Right renal cortex interstitium (tissue), 3 donors: ENCODE results near the gene VOPP1. TPM values are rescaled to one million over a fixed set of nuclear protein-coding genes. Genes with fewer than 3 reads are reported as not detected.

Experiments
- DNase-seq, 3 donors: peaks; one replicate each; pipeline ENCODE4 v3.0.0-alpha.2; 2013; ENCODE audit warnings: low read depth in 3 of 3, low spot score in 2 of 3
- polyA plus RNA-seq, 3 donors: library from polyadenylated mRNA; unstranded; fragments of 120-200 nt; gene quantifications; one replicate each; pipeline ENCODE4 v1.2.1, GENCODE V29; 2013; ENCODE audit not compliant: insufficient read length in 3 of 3

VOPP1 gene
- polyA plus RNA-seq, 3 donors, result 60.0 to 64.8 (median 63.3) TPM

DNA sequence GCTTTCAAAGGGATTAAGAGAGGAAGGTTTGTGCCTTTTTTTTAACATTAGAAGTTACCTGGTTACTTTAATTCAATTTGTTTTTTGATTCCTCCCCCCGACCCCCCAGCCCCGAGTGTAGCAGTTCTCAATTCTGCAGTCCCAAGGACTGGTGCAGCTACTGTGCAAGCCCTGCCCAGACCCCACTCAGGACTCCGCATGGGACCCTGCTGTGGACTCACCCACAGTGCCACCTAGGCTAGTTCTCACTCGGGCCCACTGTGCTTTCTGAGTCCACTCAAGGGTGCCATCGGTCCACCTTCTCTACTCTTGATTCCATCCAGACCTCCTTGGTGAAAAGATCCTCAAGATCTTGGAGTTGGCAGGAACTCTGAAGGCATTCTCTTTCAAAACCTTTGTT lies 77.4 kb downstream of the VOPP1 start:
- no peak for DNase-seq

DNA sequence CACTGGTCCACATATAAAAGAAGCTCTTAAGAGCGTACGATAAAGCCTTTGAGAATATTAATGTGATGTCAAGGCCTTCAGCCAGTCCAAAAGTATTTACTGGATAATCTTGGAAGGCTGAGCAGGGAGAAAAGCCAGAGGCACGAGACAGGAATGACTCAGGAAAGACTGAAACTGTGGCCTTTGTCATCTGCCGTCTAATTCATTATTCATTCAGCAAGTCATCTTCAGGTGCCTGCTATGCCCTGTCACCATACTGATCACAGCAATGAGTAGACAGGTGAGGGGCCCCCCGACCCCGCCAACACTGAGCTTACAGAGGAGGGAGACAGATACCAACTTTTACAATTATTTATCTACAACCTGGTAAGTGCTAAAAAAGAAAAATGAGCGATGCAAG lies 78.9 kb downstream of the VOPP1 start:
- no peak for DNase-seq

DNA sequence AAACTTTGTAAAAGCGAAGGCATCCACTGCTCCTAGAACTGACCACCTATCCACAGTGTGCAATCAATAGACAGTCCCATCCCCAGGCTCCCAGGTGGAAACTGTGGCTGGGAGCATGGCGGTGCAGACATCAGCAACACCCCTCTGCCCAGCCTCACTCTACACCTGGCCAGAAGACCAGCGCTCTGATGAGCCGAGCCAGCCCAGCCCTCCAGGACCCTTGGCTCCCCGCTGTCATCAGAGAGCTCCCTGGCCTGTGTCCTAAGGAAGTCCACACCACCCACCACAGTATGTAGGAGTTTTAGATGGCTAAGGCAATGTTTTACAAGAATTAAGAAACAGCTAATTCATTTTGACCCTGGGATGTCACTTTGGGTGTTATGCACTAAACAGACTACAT lies 81.0 kb downstream of the VOPP1 start:
- no peak for DNase-seq

DNA sequence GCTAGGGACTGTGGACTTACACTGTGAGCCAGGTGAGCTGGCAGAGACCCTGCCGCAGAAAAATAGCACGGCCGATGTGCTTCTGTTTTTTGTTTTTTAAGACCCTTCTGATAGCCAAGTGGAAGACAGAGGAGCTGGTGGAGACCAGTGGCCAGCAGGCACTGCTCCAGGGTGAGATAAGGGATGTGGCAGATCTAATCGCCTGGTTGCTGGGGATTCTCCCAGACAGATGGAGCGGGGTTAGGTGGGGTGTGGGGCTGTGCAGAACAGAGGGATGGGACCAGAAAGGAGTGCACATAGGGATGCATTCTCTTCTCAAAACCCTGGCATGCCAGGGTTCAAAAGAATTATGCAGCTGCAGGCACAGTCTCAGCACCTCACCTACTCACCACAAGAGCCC lies 82.2 kb downstream of the VOPP1 start:
- DNase-seq, result no peak

DNA sequence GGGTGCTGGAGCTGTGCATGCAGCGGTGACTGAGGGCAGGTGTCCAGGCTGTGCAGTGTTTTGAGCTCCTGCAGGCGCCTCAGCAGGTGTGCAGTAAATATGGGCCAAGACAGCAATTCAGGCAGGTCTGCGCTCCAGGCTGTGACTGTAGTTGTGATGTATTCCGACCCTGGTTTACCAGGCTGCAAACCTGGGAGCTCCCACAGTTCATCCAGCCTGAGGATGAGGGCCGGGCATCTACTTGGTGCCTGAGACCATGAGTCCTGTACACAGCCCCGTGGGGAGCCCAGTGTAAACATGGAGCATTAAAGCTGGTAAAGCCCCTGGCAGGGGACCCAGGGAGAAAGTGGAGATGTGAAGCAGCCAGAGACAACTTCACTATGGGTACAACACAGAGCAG lies 82.8 kb downstream of the VOPP1 start:
- DNase-seq, result no peak

DNA sequence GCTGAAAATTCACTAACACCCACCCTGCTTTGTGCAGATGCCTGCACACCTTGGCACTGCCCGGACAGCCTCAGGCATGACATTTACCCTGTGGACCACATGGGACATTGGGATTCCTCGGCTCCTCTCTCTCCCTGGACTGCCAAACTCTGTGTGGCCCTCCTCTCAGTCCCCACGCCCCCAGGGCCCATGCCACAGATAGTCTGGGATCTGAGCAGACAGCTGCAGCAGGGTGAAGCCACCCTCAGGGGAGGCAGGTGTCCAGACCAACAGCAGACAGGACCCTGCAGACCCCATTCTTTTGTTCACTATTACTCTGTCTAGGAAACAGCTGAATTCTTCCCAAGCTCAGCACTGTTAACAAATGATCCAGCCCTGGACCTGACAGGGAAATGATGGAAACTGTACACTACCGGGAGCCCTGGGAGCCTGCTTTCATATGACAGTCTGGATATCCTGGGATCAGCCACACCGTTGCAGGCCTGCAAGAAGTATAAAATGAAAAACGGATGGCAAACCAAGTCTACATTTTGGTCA lies 83.4 kb downstream of the VOPP1 start:
- DNase-seq, result no peak

DNA sequence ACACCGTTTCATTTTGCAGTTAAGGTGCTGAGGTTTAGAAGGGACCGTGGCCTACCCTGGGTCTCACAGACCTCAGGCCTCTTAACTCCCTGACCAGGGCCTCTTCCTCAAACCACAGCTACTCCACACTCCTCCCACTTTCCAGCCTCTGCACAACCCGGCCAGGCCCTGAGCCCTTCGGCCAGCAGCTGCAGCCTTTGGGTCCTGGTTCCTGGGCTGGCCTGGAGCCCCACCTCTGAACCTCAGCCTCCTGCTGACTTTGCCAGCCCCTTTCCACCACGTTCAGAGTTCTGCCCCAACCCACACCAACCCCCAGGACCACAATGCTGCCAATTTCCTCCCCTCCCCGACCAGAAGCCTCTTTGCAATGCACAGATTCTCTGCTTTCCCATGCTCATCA lies 84.1 kb downstream of the VOPP1 start:
- DNase-seq, result no peak

DNA sequence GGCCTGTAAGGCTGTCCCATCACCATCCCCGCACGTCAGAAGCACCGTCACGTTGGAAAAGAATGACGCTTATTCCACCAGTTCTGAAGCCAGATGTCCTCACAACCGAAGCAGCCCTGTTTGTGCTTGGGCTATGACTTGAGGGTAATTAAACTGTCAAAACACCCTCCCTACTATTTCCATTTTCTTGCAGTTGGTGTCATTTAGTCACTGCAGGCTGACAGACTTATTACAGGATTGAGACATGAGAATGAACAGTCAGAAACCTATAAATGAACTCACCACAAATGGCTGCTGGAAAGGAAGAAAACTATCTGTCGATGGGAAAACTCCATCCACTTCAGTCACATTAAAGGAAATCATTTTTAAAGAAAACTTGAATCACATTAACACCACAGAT lies 85.3 kb downstream of the VOPP1 start:
- peak in 1 of 3 donors; percentile 5 for DNase-seq

DNA sequence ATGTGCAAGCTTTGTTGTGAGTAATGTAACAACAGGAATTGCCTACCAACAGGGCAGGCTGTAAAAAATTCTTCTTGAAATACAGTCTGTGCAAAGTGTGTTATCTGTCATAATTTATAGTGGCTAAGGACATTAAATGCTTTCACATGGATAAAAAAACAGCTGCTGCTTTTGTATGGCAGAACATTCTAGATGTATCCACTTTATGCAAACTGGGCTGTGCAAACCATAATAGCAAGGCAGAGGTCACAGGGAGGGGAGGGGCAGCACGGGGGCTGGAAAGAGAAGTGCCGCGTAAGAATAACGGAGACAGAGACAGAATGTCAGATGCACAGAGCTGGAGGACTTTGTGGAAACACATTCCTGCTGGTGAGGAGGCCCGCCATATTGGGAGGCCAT lies 86.1 kb downstream of the VOPP1 start:
- peak; percentile 33 to 37 (median 33) for DNase-seq

DNA sequence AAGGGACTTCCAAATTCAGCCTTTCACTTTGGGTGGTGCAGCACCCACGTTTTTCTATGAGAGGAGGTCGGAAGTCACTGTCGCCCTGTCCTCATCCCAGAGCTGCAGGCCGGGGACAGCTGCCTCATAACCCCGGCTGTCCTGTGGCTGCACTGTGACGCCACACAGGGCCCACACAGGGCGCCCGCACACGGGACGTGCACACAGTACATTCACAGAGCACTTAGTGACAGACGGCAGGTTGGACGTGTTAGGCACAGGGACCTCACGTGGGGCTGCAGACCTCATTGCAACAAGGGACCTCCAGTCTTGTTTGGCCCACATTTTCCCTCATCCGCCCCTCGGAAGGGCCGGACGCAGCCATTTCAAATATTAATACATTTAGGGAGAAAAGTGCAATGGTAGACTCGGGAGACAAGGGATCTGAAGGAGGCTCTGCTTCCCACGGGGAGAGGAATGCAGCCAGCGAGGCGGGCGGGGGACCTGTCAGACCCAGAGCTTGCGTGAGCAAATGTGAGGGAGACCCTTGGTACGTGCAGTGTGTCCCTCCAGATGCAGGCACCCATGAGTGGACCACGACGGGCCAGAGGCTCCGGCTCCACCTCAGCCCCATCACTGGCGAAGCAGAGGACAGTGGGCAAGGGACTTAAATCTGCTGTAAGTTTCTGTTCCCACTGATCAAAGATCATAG lies 86.7 kb downstream of the VOPP1 start:
- no peak for DNase-seq

DNA sequence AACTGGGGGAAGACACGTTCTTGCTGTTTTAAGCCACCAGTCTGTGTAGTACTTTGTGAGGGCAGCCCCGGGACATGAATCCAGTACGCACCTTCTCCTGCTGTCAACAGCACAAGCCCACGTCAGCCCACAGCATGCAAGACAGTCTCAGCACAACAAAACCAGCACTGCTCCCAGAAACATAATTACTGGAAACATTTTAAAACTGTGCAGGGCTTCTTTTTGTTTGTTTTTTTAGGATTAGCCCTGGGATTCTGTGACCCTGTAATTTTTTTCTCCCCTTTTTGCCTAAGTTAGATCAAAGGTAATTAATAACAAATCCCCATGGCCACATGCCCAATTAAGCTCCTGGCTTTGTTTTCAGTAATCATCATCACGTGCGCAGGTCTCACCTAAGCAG lies 87.5 kb downstream of the VOPP1 start:
- DNase-seq, result no peak

DNA sequence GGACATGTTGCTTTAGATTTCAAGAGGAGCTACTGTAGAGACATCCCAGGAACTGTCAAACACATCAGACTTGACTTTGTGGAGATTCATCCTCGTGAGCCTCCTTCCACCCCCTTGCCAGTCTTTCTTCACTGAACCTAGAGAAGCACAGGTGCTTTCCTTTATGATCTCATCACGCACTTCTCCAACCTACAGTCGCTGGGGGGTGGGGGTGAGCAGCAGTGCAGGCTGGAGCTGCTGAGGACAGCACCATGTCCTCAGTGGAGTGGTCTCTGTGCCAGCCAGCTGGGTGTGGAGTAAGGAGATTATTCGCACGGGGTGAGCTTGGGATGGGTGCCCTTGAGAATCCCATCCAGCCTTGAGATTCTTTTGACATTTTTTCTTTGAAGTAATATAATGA lies 88.1 kb downstream of the VOPP1 start:
- DNase-seq, result no peak

DNA sequence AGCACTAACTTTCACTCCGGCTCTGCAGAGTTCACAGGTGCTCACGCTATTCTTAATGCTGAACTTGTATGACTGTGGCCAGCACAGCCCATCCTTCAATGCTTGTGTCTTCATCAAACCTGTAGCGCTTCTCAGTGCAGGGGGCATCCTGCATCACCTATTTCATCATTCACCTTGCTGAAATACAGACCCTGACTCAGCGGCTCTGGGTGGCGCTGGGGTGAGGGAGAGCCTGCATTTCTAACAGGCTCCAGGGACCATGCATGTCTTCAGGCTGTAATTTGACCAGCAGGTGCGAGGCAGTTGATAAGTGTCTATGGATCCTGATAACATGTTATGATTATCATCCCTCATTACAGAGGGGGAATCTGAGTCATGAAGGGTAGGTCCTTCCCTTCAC lies 89.3 kb downstream of the VOPP1 start:
- no peak for DNase-seq

DNA sequence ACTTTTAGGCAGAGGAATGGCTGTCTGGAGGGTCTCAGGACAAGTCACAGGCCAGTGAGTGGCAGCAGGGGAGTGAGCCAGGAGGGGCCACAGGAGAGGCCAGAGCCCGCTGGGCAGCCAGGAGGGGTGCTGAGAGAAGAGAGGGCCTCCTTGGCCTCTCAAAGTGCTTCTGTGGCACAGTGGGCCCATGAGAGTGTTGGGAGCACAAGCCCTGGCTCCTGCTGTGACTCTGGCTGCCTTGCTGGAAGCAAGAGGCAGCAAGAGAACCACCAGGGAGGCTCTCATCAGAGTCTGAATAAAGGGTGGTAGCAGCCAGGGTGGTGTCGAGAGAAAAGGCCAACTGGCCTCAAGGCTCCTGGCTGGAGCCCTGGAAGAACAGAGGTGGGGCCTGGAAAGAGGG lies 91.1 kb downstream of the VOPP1 start:
- DNase-seq, result no peak

DNA sequence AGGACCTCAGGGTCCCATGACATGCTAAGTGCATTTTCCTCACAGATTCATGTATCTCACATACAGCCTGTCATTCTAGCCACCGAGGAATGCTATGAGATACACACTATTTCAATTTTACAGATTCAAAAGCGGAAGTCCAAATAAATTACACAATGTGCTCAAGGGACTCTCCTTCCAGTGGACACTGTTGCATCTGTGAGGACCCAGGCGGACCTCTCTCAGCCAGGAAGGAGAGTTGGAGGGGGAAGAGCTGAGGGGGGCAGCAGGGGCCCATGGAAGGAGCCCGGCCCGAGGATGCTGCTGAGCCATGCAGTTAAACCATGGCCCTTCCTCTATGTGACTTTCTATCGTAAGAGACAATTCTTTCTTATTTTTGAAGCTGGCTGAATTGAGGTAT lies 93.6 kb downstream of the VOPP1 start:
- DNase-seq, result no peak

DNA sequence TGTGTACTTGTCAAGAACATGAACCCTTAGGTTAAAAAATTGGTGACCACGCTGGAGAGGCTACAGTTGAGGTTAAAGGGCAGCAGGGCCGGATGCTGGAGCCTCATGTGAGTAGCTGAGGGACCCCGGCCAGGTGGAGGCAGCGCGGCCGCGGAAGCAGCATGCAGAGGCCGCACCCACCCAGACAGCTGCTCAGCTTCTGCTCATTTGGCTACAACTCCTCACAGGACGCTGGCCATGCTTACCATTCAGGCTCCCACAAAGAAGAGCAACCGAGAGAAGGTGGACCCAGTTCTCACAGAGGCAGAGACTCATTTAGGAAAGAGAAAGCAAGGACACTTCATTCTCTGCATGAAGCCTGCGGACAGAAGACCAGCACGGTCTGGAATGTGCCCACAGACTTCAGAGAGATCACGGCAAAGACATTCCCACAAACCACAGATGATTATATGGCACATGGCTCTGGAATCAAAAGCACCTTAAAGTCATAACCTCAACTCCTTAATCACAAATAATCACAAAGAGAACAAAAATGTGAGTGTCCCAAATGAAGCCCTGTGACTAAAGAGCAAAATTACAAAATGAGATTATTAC lies 94.4 kb downstream of the VOPP1 start:
- no peak for DNase-seq

DNA sequence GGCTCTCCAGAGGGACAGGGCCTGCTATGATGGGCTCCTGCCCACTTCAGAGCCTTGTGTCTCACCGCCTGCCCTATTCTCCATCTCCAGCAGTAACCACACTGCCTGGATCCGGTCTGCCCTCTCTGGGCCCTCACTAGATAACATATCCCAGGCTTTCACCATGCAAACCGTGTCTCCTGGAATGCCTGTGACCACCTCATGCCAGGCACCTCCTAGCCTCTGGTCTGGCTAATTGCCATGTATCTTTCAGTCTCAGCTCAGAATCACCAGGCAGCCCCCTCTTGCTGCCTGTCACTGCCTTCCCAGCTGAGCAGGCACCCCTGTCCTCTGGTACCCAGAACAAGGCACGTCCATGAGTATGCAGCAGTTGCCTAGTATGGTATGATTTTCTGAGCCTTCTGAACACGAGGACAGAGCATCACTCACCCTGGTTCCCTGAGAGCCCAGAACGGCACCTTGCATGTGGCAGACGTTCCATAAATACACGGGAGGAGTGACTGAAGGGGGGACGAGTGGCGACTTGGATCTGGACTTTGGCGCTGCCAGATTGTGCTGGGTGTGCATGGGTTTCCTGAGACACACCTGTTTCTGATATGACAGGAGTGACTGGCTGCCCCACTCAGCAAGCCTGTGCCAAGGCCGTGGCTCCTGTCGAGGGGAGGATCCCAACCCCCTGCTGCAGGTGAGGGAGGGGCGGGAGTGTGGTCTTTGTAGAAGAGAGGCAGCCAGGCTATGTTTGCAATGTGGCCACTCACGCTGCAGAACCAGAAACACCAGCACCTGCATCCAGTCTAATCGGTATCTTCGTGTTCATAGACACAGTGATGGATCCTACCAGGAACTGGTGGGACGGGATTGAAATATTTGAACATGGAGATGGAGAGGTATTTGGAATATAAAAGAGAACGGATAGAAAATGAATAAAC lies 95.2 kb downstream of the VOPP1 start:
- DNase-seq, result no peak

DNA sequence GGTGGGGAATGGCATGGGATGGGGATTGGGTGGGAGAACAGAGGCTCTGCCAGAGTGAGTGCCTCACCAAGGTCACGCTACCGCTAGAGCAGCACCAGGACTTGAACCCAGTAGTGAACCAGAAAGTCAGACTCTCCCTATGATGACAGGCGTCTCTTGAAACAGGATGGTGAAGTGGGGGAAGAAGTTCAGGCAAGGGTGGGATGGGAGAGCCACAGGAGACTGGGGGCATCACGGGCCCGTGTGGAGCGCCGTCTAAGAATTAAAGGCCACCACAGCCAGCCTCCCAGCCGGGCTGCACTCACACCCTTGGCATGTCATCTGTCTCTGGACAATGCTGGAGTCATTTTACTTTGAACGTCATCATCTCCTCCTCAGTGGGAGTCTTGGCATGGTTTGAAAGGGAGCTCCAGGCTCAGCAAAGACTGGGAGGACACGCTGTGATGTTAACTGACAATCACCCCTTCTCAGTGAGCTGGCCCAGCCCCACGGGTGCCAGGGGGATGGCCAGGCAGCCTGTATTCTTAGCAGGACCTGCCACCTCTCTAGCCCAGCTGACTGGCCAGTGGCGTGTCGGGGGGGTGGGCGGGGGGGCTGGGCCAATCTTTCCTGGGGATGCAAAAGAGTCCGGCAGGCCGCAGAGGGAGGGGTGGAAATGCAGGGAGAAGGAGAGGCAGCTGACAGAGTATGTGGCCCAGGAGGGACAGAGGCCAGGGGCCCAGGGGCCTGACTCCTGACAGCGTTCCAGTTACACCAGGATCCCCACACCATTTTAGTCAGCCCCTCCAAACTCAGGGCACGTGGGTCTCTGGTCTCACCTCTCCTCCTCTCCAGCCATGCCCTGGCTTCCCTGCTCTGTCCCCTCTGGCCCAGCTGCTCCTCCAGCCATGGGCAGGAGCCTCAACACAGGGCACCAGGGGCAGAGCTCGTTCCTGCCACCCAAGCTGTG lies 96.2 kb downstream of the VOPP1 start:
- DNase-seq, result no peak

DNA sequence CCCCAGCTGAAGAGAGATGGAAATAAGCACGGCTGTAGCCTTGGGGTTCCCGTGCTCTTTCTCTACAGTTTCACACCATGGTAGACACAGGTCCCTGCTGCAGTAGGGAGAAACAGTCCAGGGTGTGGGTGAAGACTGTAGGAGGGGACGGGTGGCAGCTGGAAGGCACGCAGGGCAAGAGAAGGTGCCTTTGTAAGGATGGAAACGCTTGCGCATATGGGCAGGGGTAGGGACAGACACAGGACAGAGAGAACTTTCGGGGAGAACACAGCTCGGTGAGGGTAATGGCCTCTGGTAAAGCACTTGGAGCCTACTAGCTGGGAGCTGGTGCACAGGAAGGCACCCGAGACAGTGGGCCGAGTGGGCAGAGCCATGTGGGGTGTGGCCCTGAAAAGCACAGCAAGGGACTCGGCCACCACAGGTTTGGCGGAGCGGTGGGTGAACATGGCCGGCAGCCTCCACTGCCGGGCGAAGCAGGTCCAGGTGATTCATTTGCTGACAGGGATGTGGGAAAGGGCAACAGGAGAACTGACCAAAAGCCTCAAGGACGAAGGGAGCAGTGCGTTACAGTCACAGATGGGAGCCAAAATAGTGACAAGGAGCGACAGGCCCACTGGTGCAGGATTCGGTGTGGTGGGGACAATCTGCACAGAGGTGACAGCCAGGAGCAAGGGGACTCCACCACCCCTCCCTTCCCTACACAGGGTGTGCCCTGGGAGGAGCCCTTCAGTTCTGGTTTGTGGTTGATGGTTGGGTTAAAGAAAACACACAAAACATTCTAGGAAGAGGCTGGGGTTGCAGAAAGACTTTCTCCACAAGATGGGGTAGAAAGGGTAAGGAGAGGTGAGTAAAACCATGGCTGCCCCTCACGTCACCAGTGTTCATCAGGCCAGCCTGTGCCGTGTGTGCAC lies 97.1 kb downstream of the VOPP1 start:
- DNase-seq, result no peak
